ENCODE data around the gene TOGARAM1. TPM values are rescaled to one million over a fixed set of nuclear protein-coding genes. Genes with fewer than 3 reads are reported as not detected.

The TOGARAM1 gene
- total RNA-seq, 4 donors from 2014 or later, result 9.9 to 19.5 (median 16.8) TPM

GRCh38 chr14:45083976-45084722 lies 122.2 kb downstream of the TOGARAM1 start, which contains the start of gene PRPF39:
PRPF39 (plus strand) TSS chr14:45084116; CDS start chr14:45095240, 11,124 bp downstream.
- TF ChIP-seq, protein P1, sequence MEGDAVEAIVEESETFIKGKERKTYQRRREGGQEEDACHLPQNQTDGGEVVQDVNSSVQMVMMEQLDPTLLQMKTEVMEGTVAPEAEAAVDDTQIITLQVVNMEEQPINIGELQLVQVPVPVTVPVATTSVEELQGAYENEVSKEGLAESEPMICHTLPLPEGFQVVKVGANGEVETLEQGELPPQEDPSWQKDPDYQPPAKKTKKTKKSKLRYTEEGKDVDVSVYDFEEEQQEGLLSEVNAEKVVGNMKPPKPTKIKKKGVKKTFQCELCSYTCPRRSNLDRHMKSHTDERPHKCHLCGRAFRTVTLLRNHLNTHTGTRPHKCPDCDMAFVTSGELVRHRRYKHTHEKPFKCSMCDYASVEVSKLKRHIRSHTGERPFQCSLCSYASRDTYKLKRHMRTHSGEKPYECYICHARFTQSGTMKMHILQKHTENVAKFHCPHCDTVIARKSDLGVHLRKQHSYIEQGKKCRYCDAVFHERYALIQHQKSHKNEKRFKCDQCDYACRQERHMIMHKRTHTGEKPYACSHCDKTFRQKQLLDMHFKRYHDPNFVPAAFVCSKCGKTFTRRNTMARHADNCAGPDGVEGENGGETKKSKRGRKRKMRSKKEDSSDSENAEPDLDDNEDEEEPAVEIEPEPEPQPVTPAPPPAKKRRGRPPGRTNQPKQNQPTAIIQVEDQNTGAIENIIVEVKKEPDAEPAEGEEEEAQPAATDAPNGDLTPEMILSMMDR (IDR thresholded peaks at IDR 0.05), result no peak
- TF ChIP-seq POLR2A (IDR thresholded peaks at IDR 0.05), result peak in 1 of 2 donors; percentile 77
- intact Hi-C loops (cut with DNase I; ENCODE audit: low total_unique reads), result no loop called here
- 0% methylated on average over 31 to 33 of the region's 49 CpGs for WGBS, 2 donors

DNA sequence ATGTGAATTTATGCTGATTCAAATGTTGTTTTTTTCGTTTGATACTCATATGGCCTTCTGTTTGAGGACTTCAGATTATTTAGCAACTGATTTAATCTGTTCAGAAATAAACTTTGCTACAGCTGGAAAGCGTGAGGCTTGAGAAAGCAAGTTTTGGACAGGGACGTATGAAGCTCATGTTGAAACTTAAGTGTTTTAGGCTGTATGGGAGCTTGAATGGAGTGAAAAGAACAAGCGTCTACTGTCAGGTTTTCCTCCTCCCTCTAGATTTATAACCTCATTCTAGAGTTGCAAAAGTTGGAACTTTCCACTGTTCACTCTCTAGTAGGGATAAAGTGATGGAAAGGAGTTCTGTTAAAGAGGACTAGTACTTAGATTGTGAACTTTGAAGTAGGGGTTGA lies 123.0 kb downstream of the TOGARAM1 start:
- TF ChIP-seq, protein P1 (IDR thresholded peaks at IDR 0.05), result no peak
- TF ChIP-seq POLR2A (IDR thresholded peaks at IDR 0.05), result no peak
- WGBS, 2 donors, result 0 to 2% methylated on average over 4 of the region's 4 CpGs
- intact Hi-C loops (cut with DNase I; ENCODE audit: low total_unique reads), result no loop called here
- no peak for DNase-seq (ENCODE audit: low spot score in 2 of 2)
- H3K4me3 ChIP-seq (ENCODE audit: low read depth, poor library complexity, severe bottlenecking), result peak overlapping the region; percentile 62

More at GRCh38 chr14:45083976-45084722, 122.2 kb downstream of the TOGARAM1 start, which contains the start of gene PRPF39:
- DNase-seq (ENCODE audit: low spot score in 2 of 2), result peak; percentile 93 to 99
- H3K4me3 ChIP-seq (ENCODE audit: low read depth, poor library complexity, severe bottlenecking), result peak within 1 kb of the TSS; percentile 62

DNA sequence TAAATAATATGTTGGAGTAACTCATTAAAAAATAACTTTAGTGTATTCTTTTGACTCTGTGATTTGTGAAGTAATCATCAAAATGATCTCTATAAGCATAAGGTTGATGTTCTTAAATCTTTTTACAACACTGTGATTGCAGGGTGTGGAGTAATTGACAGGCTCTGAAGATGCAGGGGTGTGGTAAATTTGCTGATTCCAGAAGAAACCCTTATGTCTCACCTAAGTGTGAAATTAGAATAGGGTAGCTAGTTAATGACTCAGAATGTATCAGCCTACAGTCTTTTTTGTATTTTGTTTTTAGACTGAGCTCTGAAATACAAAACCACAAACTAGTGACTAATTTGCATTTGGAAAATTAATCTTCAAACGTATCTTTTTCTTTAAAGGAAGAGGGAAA lies 127.8 kb downstream of the TOGARAM1 start:
- H3K4me3 ChIP-seq (ENCODE audit: low read depth, poor library complexity, severe bottlenecking), result no peak overlapping the region
- intact Hi-C loops (cut with DNase I; ENCODE audit: low total_unique reads), result no loop called here
- no peak for DNase-seq (ENCODE audit: low spot score in 2 of 2)
- 13 to 28% methylated on average over 1 of the region's 1 CpG for WGBS, 2 donors
- TF ChIP-seq, protein P1 (IDR thresholded peaks at IDR 0.05), result no peak
- TF ChIP-seq POLR2A (IDR thresholded peaks at IDR 0.05), result no peak

GRCh38 chr14:45091710-45092109 lies 129.7 kb downstream of the TOGARAM1 start:
- no peak overlapping the region for H3K4me3 ChIP-seq (ENCODE audit: low read depth, poor library complexity, severe bottlenecking)
- intact Hi-C loops (cut with DNase I; ENCODE audit: low total_unique reads), result no loop called here
- DNase-seq (ENCODE audit: low spot score in 2 of 2), result no peak
- 84% methylated on average over 2 of the region's 2 CpGs for WGBS, 2 donors
- TF ChIP-seq POLR2A (IDR thresholded peaks at IDR 0.05), result no peak
- TF ChIP-seq, protein P1 (IDR thresholded peaks at IDR 0.05), result no peak

DNA sequence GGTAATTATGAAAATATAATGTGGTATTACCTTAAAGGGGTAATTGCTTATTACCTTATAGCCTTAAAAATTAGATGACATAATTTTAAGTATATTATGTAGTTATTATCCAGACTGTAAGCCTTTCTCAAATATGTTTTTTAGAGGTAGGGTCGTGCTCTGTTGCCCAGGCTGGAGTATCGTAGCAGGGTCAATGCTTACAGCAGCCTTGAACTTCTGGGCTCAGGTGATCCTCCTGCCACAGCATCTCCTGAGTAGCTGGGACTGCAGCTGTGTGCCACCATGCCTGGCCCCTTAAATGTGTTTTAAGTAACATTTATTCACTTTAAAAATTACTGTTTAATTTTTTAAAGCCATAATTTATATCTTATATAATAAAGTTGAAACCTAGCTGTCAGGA lies 132.3 kb downstream of the TOGARAM1 start:
- TF ChIP-seq, protein P1 (IDR thresholded peaks at IDR 0.05), result no peak
- no peak for TF ChIP-seq POLR2A (IDR thresholded peaks at IDR 0.05)
- no peak overlapping the region for H3K4me3 ChIP-seq (ENCODE audit: low read depth, poor library complexity, severe bottlenecking)
- DNase-seq (ENCODE audit: low spot score in 2 of 2), result no peak
- intact Hi-C loops (cut with DNase I; ENCODE audit: low total_unique reads), result no loop called here
- WGBS, 2 donors, result 96 to 100% methylated on average over 2 of the region's 2 CpGs

Data from lower leg skin (tissue), 4 donors.